Measurements from ENCODE around the gene POLR3A.

GRCh38 chr10:77959887-77960455 is 69.3 kb downstream of the POLR3A start:
- no peak for TF ChIP-seq CTCF (IDR thresholded peaks at IDR 0.05 in 8 of 11, conservative IDR thresholded peaks at IDR 0.05 in 3 of 11)
- no peak for TF ChIP-seq POLR2A (IDR thresholded peaks at IDR 0.05)
- no peak for TF ChIP-seq POLR2AphosphoS5 (IDR thresholded peaks at IDR 0.05)
